Spleen (tissue), 11 donors: ENCODE results near the gene PEDS1. TPM values are rescaled to one million over a fixed set of nuclear protein-coding genes. Genes with fewer than 3 reads are reported as not detected.

Experiments used
- DNase-seq: peaks from one replicate; pipeline ENCODE4 v3.0.0-alpha.2; 2020
- H3K27ac ChIP-seq, 8 donors: fragments of 200-600 bp; sonication (generic) in 7 of 8; 1 replicate in 4 of 8; 2 replicates in 4 of 8; pipeline versions ENCODE4 v1.5.0 to v1.8.0; 2016 to 2021; ENCODE audit warnings: inconsistent platforms in 4 of 8, mild to moderate bottlenecking in 4 of 8, moderate library complexity in 1 of 8
- H3K27me3 ChIP-seq, 7 donors: fragments of 200-600 bp; sonication (generic) in 6 of 7; replicated peaks in 1 of 7; 1 replicate in 4 of 7; 2 replicates in 3 of 7; pipeline versions ENCODE4 v1.5.0 to v1.8.0; 2016 to 2021; ENCODE audit warnings: inconsistent platforms in 3 of 7, mild to moderate bottlenecking in 1 of 7
- H3K36me3 ChIP-seq, 6 donors: fragments of 200-600 bp; sonication (generic) in 5 of 6; 1 replicate in 4 of 6; 2 replicates in 2 of 6; pipeline versions ENCODE4 v1.5.0 to v1.8.0; 2016 to 2021; ENCODE audit warnings: inconsistent platforms in 2 of 6
- H3K4me1 ChIP-seq, 6 donors: fragments of 200-600 bp; sonication (generic) in 5 of 6; 1 replicate in 3 of 6; 2 replicates in 3 of 6; pipeline versions ENCODE4 v1.5.0 to v1.8.0; 2016 to 2021; ENCODE audit warnings: inconsistent platforms in 3 of 6
- H3K4me3 ChIP-seq, 8 donors: fragments of 200-600 bp; sonication (generic) in 7 of 8; 1 replicate in 4 of 8; 2 replicates in 4 of 8; pipeline versions ENCODE4 v1.5.0 to v1.8.0; 2016 to 2021; ENCODE audit warnings: inconsistent platforms in 4 of 8, mild to moderate bottlenecking in 4 of 8, moderate library complexity in 2 of 8
- H3K9me3 ChIP-seq, 8 donors: fragments of 200-600 bp; sonication (generic) in 7 of 8; 1 replicate in 4 of 8; 2 replicates in 4 of 8; pipeline versions ENCODE4 v1.5.0 to v1.8.0; 2016 to 2021; ENCODE audit warnings: inconsistent platforms in 4 of 8
- POLR2A ChIP-seq, 3 donors: fragments of 450-650 bp; IDR thresholded peaks; one replicate each; pipeline ENCODE4 v1.5.1; 2017; ENCODE audit warnings: antibody characterized with exemption in 3 of 3, mild to moderate bottlenecking in 1 of 3
- POLR2AphosphoS5 ChIP-seq, 3 donors: sonication (generic); formaldehyde crosslinking; IDR thresholded peaks; one replicate each; pipeline ENCODE4 v1.5.1; 2017; ENCODE audit warnings: antibody characterized with exemption in 3 of 3
- WGBS, 5 donors: extraction: QIAGEN DNeasy Blood & Tissue Kit in 3 of 5; methylation state at CpG; one replicate each; pipeline versions ENCODE4 v1.1.5 to v1.1.7; 2013 to 2018; 5-methylcytosine and 5-hydroxymethylcytosine counted together
- intact Hi-C: fragments of 100-400 bp; cut with DNase I; formaldehyde crosslinking; loops from one replicate; pipeline ENCODE4 v1.15.0; 2023; ENCODE audit warnings: low total_unique reads
- polyA plus RNA-seq, 3 donors: library from polyadenylated mRNA; stranded (reverse); fragments of 200-250 nt; gene quantifications; one replicate each; pipeline ENCODE4 v1.2.1, GENCODE V29; 2013
- total RNA-seq, 7 donors: library from RNA; depleted of rRNA in 3 of 7; stranded (reverse); fragments of >200 nt in 3 of 7; fragmentation: NEBNext Ultra II Directional in 4 of 7; extraction: Animal tissue kit (Norgen Biotek cat#: 25700) in 4 of 7; gene quantifications; one replicate each; pipeline versions ENCODE4 v1.1.0 to v1.2.1, GENCODE V29; 2016 to 2021
- TF ChIP-seq, protein P1 (sequence below), 11 experiments: fragments of 200-600 bp in 7 of 11; fragments of 450-650 bp in 4 of 11; sonication (generic) in 4 of 11; IDR thresholded peaks in 8 of 11; conservative IDR thresholded peaks in 3 of 11; 1 replicate in 7 of 11; 2 replicates in 4 of 11; pipeline versions ENCODE4 v1.4.0 to v1.8.0; 2016 to 2021; ENCODE audit warnings: antibody characterized with exemption in 11 of 11, inconsistent platforms in 4 of 11, mild to moderate bottlenecking in 1 of 11
- donor health status: healthy with polysubstance abuse.
- donor health status: DM: no; HTN: no; CAD: no; lungs with moderate emphysema.
- donor health status: DM: no; HTN: no; CAD: no.
- donor health status: Bipolar disorder and iron deficiency.
- donor health status: healthy.
- donor health status: DM: no; HTN: no; CAD: no.
- donor health status: DM: yes; HTN: yes; CAD: no.

Gene PEDS1
- total and polyA plus RNA-seq, 10 donors, result 9.6 to 24.8 (median 15.7) TPM

GRCh38 chr20:50111120-50111828 lies 42.2 kb downstream of the PEDS1 start:
- Histone ChIP-seq H3K27me3 (no peaks in the 10 kb centered on the region), H3K4me3 (peak overlapping the region; percentile 66 to 93 (median 86)), H3K27ac (peak overlapping the region; percentile 92 to 98 (median 97)), H3K9me3 (no peaks in the 10 kb centered on the region), H3K4me1 (peaks cover 62 to 94% (median 86%) of the 10 kb centered on the region in 6 donors), H3K36me3 (peaks cover 0 to 14% (median 0%) of the 10 kb centered on the region in 6 donors)
- TF ChIP-seq, protein P1, sequence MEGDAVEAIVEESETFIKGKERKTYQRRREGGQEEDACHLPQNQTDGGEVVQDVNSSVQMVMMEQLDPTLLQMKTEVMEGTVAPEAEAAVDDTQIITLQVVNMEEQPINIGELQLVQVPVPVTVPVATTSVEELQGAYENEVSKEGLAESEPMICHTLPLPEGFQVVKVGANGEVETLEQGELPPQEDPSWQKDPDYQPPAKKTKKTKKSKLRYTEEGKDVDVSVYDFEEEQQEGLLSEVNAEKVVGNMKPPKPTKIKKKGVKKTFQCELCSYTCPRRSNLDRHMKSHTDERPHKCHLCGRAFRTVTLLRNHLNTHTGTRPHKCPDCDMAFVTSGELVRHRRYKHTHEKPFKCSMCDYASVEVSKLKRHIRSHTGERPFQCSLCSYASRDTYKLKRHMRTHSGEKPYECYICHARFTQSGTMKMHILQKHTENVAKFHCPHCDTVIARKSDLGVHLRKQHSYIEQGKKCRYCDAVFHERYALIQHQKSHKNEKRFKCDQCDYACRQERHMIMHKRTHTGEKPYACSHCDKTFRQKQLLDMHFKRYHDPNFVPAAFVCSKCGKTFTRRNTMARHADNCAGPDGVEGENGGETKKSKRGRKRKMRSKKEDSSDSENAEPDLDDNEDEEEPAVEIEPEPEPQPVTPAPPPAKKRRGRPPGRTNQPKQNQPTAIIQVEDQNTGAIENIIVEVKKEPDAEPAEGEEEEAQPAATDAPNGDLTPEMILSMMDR (IDR thresholded peaks at IDR 0.05 in 8 of 11, conservative IDR thresholded peaks at IDR 0.05 in 3 of 11), result no peak
- TF ChIP-seq POLR2A (IDR thresholded peaks at IDR 0.05), result no peak
- no peak for TF ChIP-seq POLR2AphosphoS5 (IDR thresholded peaks at IDR 0.05)
- 47 to 64% (median 53%) methylated on average over 10 of the region's 10 CpGs for WGBS, 5 donors
- no peak for DNase-seq
- intact Hi-C loops, result no loop called here

GRCh38 chr20:50110141-50111047 lies 43.1 kb downstream of the PEDS1 start:
- Histone ChIP-seq H3K27me3 (no peaks in the 10 kb centered on the region), H3K9me3 (no peaks in the 10 kb centered on the region), H3K4me1 (peaks cover 59 to 94% (median 90%) of the 10 kb centered on the region in 6 donors), H3K4me3 (peak overlapping the region in 1 of 8 donors; percentile 91), H3K36me3 (peaks cover 0 to 14% (median 0%) of the 10 kb centered on the region in 6 donors), H3K27ac (peak overlapping the region; percentile 5 to 98 (median 94))
- no peak for DNase-seq
- WGBS, 5 donors, result 3 to 13% (median 4%) methylated on average over 4 of the region's 4 CpGs
- intact Hi-C loops, result no loop called here
- TF ChIP-seq, protein P1 (IDR thresholded peaks at IDR 0.05 in 8 of 11, conservative IDR thresholded peaks at IDR 0.05 in 3 of 11), result no peak
- TF ChIP-seq POLR2AphosphoS5 (IDR thresholded peaks at IDR 0.05), result peak in 1 of 3 donors; percentile 46
- TF ChIP-seq POLR2A (IDR thresholded peaks at IDR 0.05), result no peak

DNA sequence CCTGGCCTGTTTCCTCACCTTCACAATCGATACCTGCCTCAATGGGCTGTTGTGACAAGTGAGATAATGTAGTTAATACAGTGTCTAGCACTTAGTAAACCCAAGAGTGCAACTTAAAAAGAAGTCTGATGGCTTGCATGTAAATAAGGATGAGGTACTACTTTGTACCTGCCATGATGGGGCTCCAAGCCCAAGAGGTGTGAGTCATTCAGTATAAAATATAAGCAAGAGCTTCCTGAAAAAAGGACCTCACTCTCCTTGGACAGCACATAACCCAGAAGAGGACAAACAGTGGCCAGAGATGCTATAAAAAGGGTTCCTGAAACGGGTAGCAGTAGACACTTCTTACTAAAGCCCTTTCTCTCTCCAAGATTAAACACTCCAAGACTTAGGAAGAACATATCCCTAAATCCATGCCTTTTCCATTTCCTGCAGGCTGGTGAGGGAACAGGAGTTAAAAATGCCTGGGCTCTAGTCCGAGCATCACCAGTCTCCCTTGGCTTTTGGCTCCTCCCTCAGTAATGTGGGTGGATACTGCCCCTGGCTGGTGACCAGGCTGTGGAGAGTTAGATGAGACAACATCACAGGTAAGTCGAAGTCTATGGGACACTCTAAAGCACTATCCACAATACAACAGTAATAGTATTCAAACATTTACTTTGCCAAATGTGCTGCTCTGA lies 44.8 kb downstream of the PEDS1 start:
- Histone ChIP-seq H3K9me3 (no peaks in the 10 kb centered on the region), H3K27ac (peak overlapping the region in 4 of 8 donors; percentile 25 to 98 (median 64)), H3K4me3 (no peak overlapping the region), H3K36me3 (peaks cover 0 to 17% (median 0%) of the 10 kb centered on the region in 6 donors), H3K4me1 (peaks cover 48 to 94% (median 82%) of the 10 kb centered on the region in 6 donors), H3K27me3 (no peaks in the 10 kb centered on the region)
- 69 to 79% (median 71%) methylated on average over 4 of the region's 4 CpGs for WGBS, 5 donors
- intact Hi-C loops, result no loop called here
- TF ChIP-seq POLR2A (IDR thresholded peaks at IDR 0.05) (no peak), POLR2AphosphoS5 (IDR thresholded peaks at IDR 0.05) (no peak)
- TF ChIP-seq, protein P1 (IDR thresholded peaks at IDR 0.05 in 8 of 11, conservative IDR thresholded peaks at IDR 0.05 in 3 of 11), result no peak
- DNase-seq, result no peak
